ENCODE measurements around the gene PRDX3.
"Not testable (repeated sequence)": the region's sequence is repeated elsewhere in the genome, so short reads cannot be mapped to it uniquely, and the experiment has no call there.

Gene PRDX3

DNA sequence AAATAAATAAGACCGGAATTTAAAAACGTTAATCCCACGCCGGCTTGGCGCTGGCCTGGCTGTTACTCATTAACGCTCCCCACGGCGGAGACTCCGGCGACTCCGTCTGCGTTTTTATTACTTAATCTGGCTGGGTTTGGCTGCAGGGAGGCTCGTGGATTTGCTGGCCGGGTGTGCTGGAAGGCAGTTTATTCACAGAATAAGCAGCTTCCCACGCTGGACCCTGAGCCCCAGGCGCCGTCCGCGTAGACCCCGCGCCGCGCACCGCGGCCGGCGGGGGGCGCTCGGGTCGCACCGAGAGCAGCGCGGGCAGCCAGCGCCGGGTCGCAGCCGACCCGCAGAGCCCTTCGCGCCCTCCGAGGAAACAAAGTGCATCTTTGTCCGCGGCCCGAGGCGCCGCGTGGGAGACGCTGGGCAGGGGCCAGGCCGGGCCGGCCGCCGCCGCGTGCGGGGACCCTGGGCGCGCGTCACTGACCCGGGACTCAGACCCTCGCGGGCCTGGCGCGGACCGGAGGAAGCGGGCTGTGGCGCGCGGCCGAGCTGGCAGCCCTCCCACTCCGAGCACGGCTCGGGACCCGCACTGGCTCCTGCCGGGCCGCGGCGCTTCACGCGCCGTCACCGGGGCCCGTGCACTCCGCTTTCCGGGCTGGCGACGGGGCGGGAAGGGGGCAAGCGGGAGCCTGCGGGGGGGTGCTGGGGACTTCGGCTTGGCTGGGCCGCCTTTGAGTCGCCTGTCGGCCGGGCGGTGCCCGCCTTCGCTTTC lies 28.2 kb upstream of the PRDX3 start:
- in situ Hi-C loops (cut with MboI; ENCODE audit: low sequenced_read_pairs) = loop anchor here (10.0 kb wide), 1 partner anchor 208 kb away; no protein-coding TSS in a partner anchor

GRCh38 chr10:119205894-119206602 lies 27.4 kb upstream of the PRDX3 start:
- in situ Hi-C loops (cut with MboI; ENCODE audit: low sequenced_read_pairs) = loop anchor here (10.0 kb wide), 1 partner anchor 209 kb away; no protein-coding TSS in a partner anchor

- in situ Hi-C loops (cut with MboI; ENCODE audit: low sequenced_read_pairs) = loop anchor here (10.0 kb wide), 1 partner anchor 212 kb away; no protein-coding TSS in a partner anchor
Observed at GRCh38 chr10:119203006-119203405, 24.4 kb upstream of the PRDX3 start.

GRCh38 chr10:119201233-119201632 lies 22.6 kb upstream of the PRDX3 start:
- in situ Hi-C loops (cut with MboI; ENCODE audit: low sequenced_read_pairs) = loop anchor here (10.0 kb wide), 1 partner anchor 214 kb away; no protein-coding TSS in a partner anchor

GRCh38 chr10:119199231-119199992 lies 20.8 kb upstream of the PRDX3 start:
- in situ Hi-C loops (cut with MboI; ENCODE audit: low sequenced_read_pairs) = no loop called here

DNA sequence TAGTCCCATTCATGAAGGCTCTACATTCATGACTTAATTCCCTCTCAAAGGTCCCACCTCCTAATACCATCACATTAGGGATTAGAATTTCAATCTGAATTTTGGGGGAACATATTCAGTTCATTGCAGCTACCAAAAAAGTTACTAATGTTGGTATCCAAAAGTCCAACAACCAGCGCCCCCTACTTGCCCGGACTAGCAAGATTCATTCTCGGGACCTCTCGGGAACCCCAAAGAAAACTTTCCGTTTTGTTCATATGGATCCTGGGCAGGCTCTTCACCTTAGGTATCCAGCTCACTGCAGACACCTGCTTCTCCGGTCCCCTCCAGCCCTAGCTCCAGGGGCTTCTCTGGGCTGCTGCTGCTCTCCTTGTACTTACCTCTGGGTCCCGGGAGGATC lies 19.8 kb upstream of the PRDX3 start:
- in situ Hi-C loops (cut with MboI; ENCODE audit: low sequenced_read_pairs) = no loop called here

GRCh38 chr10:119197921-119198320 lies 19.3 kb upstream of the PRDX3 start:
- in situ Hi-C loops (cut with MboI; ENCODE audit: low sequenced_read_pairs) = no loop called here

- in situ Hi-C loops (cut with MboI; ENCODE audit: low sequenced_read_pairs) = no loop called here
Observed at GRCh38 chr10:119191881-119192280, 13.3 kb upstream of the PRDX3 start.

DNA sequence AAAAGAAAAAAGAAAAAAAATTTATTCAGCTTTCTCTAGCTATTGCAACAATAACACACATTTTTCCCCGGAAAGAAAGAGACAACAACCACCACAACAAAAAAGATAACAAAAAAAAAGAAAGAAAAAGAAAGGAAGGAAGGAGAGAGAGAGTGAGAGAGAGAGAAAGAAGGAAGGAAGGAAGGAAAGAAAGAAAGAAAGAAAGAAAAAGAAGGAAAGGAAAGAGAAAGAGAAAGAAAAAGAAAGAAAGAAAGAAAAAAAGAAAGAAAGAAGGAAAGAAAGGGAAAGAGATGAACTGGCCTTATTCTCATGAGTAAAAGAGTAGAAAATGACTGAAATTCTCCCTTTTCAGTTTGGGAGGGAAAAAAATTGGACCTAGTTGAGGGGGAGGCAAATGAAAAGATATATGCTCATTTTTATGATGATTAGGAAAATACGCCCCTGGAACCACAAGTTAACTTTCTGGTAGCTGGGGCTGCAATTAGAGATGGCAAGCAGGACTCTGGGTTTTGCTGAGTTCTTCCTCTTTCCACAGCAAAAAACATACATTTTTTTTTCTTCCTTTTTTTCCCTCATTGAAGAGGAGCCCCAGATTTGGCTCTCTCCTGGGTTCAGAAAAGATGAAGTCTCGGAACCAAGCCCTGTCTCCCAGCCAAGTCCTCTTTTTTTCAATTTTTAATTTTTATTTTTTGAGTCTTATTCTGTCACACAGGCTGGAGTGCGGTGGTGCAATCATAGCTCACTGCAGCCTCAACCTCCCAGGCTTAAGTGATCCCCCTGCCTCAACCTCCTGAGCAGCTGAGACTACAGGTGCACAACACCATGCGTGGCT lies 12.6 kb upstream of the PRDX3 start:
- in situ Hi-C loops (cut with MboI; ENCODE audit: low sequenced_read_pairs) = no loop called here

DNA sequence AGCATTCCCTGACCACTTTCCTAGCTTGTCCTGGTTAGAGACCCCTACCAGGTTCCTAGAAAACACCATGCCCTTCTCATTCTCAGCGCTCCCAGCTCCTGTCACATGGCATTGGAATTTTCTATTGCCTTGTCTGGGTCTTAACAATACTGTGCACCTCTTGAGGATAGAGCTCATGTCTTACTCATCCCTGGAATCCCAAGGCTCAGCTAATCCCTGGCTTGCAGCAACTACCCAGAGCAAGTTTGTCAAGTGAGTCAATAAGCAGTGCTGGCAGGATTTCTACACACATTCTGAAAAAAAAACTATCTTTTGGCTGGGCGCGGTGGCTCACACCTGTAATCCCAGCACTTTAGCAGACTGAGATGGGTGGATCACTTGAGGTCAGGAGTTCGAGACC lies 11.7 kb upstream of the PRDX3 start:
- in situ Hi-C loops (cut with MboI; ENCODE audit: low sequenced_read_pairs) = no loop called here

GRCh38 chr10:119189811-119190282 lies 11.2 kb upstream of the PRDX3 start:
- in situ Hi-C loops (cut with MboI; ENCODE audit: low sequenced_read_pairs) = no loop called here

- in situ Hi-C loops (cut with MboI; ENCODE audit: low sequenced_read_pairs) = no loop called here
Observed at GRCh38 chr10:119183664-119184412, 5.2 kb upstream of the PRDX3 start.

GRCh38 chr10:119180850-119181400 lies 2.3 kb upstream of the PRDX3 start:
- in situ Hi-C loops (cut with MboI; ENCODE audit: low sequenced_read_pairs) = not testable (repeated sequence)

GRCh38 chr10:119177708-119178371 lies 772 bp downstream of the PRDX3 start:
- in situ Hi-C loops (cut with MboI; ENCODE audit: low sequenced_read_pairs) = no loop called here

DNA sequence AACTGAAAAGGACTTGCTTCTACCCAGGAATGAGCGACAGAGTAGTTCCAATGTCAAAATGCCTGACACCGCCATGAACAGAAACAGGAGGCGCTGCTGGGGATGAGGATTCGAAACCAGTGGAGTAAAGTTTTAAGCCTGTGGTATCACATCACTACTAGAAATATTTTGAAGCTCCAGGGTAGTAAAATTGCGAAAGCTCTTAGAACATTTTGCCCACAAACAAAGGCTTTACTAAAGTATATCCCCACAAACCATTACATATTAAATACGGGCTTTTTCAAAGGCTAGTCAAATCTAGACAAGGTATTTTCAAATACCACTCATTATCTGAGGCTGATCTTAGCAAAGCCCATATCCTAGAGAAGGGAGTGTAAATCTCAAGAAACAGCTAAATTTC lies 2.4 kb downstream of the PRDX3 start:
- in situ Hi-C loops (cut with MboI; ENCODE audit: low sequenced_read_pairs) = no loop called here

DNA sequence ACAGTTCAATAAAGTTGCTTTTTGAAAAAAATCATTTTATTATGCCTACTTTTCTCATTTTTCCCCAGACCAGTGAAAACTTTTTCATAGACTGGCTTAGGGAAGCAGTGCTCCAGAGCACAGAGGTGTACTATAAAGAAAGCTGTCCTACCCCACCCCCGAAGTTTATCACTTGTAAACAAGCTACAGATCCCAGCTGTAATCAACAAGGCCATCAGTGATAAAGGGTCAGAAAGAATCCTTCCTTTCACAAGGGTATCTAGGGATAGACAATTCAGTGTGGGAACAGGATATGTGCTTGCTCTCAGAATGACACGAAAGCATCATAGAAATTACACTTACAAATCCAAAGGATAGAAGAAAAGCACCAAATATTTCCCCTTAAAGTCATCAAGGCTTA lies 4.5 kb downstream of the PRDX3 start:
- in situ Hi-C loops (cut with MboI; ENCODE audit: low sequenced_read_pairs) = no loop called here

DNA sequence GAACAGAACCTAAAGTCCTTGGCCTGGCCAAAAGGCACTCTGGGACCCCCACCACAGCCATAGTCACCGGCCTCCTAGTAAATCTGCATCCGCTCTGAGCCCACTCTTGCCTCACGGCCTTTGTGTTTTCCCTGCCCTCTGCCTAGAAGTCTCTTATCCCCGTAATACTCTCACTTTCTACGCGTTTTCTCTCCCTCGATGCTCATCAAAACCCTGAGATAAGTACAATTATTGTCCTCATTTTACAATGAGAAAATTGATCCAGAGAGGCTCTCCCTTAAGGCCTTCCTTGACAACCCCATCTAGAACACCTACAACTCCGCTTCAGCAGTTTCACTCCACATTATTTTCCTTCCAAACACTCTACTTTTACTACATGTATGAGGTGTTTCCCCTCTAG lies 11.6 kb downstream of the PRDX3 start:
- in situ Hi-C loops (cut with MboI; ENCODE audit: low sequenced_read_pairs) = no loop called here

DNA sequence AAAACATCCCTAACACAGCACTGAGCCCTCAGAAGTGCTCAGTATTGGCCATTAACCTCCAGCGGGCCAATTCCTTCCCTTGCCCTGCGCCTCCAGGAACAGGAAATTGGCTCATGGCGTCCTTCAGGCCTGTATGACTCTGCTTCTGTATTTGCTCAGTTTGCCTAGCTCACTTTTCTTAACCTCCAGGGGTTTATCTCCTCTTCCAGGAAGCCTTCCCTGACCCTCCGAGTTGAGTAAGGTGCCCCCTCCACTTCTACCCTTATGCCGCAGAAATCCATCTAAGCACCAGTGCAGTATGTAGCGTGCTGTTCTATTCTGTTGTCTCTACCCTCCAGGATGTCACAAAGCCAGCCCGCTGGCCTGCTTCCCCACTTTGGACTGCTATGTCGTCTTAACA lies 12.0 kb downstream of the PRDX3 start:
- in situ Hi-C loops (cut with MboI; ENCODE audit: low sequenced_read_pairs) = no loop called here

DNA sequence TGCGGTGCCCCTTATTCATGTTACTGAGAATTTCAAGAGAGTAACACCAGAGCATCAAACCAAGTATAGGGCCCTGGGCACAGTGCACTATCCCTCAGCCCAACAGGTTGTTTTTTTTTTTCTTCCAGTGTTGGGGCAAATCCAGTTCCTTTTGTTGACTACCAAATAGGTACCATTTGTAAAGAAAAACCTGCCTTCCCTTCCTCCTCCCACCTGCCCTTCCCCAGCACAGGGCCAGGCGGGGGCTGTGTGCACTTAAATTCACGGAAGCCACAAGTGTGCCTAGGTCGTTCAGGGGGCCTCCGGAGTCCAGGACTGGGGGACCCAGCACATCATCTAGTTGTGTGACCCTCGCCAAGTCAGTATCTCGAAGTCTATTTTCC lies 12.5 kb downstream of the PRDX3 start:
- in situ Hi-C loops (cut with MboI; ENCODE audit: low sequenced_read_pairs) = no loop called here
